Mucosa of gallbladder (tissue), 1 donor: Measurements from ENCODE around the gene MACROD2. TPM values are rescaled to one million over a fixed set of nuclear protein-coding genes. Genes with fewer than 3 reads are reported as not detected.
A peak's percentile ranks its signal among the peaks of the same experiment; 100 is the strongest.

Experiments used
- DNase-seq: peaks from one replicate; pipeline ENCODE4 v3.0.0-alpha.2; 2020; ENCODE audit warnings: low spot score
- total RNA-seq: library from RNA; stranded (reverse); gene quantifications from one replicate; pipeline ENCODE4 v1.2.1, GENCODE V29; 2021
- donor health status: DM: no; HTN: no; CAD: no.

MACROD2 gene
- total RNA-seq, 1 donor from 2014 or later: 7.5 TPM

DNA sequence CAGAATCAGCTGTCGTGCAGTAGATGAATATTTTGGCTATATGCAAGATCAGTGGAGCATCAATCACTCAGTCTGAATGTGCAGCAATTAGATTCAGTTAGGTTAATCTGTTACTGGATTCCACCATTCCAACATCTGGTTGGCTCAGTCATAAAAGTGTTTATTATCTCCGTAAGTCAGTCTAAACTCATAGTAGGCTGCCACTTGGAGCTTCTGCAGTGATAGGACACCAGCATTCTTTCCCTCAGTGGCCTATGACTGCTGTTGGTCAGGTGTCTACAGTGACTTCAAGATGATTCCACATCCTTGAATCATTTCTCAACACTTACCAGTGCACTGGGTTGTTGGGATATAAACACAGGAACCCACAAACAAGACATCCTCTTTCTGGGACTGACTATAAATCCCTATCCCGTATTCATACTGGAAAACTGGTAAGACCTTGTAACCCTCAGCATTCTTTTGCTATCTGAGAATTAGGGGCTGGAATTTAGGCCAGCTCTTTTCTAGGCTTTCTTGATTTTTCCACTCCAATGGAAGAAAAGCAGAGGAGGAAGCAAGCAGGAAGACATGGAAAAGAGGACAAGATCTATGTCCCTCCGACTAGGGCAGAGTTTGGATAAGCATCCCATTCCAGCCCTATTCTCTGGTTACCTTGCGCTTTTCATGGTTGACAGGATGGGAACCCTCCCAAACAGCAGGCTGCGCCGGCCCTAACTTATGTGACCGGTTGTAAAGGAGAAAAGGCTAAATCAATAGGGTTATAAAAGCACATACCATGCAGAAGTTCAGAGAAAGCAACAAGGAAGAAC is 1658.3 kb downstream of the MACROD2 start:
- DNase-seq: no peak

DNA sequence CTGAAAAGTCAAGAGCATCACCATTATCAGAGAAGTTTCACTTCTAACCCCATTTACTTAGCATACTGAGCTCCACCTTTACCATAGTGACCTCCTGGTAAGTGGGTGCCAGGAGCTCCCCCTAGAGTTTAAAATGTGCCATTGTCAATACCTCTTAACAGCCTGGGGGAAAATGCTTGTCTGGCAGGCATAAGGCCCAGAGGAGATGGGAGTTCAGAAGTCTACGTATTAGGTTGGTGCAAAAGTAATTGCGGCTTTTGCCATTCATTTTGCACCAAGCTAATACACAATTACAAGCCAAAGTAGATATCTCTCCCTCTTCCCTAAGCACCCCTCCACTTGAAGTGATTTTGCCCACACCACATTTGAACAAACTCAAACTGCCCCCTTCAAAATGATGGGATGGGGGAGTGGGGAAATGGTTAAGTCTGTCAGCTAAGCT is 1658.9 kb downstream of the MACROD2 start:
- DNase-seq: peak; percentile 39

DNA sequence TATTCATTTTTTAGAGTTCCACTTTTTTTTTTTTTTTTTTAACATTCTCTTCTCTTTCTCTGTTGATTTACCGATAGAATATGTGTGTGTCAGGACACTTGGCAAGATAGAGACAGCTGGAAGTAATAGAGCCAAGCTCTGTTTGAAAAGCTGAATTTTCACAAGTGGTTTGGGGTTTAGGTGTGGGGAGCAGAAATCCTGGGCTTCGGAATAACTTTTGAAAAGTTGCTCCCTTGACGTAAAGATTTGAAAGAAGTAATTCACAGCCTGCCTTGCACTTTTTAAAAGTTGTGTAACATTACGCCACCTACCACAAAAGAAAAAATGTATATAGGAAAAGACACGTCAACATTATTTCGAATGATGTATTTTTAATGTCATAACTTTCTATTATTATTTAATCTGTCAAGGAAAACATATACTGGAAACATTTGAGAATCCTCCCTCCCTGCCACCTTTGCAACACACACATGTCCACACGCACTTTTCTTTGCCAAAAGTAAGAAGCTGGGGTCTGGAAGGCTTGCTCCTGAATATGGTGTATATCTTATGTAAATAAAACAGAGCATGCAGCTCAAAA is 1660.1 kb downstream of the MACROD2 start:
- DNase-seq: no peak

DNA sequence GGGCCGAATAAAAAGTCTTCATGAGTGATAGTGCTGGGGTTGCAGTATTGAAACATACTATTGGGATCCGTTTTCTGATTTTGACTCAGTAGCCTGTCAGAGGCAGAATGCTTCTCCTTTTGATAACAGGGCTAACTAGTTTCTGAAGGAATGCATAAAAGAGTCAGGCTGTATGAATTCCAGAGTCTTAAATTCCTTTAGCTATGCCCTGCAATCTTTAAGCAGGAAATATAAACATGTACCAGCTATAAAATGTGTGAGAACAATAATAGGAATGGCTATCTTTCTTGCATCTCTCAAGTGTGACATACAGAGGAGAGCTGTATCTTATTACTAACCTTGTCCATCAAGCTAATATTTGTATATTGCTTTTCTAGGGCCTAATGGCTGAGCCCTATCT is 1660.8 kb downstream of the MACROD2 start:
- no peak for DNase-seq

DNA sequence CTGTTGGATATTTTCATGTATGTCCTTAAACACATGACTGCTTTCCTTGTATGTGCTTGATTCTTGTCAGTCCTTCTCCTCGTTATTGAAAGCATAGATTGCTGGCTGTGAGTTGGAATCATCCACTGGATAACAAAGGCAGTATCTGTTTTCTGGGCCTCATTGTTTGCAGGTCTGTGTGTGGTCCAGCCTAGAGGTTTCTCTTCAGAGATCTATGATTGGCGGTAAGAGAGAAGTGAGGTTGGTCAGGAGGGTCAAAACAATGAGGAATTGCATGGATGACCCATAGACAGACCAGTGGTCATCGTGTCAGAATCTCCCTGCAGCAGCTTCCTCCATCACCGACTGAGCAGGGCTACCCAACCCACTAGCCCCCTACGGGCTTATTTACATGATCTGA is 1663.0 kb downstream of the MACROD2 start:
- DNase-seq: no peak

DNA sequence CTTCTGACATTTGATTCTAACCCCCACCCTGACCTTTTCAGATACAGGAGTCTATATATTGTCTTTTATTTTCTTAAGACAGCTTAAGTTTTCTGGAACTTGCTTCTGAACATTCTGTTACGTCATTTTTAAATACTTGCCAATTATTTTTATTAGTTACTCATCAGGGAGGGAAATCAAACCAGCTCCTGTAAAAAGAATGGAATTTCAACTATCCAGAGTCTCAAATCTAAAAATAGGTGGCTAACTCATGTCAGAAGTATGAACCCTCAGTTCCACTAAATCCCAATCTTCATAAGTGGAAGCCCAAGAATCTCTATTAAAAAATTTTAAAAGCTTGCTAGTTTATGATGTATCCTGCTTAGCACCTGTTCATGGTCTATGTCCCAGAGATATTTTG is 1677.9 kb downstream of the MACROD2 start:
- DNase-seq: no peak

DNA sequence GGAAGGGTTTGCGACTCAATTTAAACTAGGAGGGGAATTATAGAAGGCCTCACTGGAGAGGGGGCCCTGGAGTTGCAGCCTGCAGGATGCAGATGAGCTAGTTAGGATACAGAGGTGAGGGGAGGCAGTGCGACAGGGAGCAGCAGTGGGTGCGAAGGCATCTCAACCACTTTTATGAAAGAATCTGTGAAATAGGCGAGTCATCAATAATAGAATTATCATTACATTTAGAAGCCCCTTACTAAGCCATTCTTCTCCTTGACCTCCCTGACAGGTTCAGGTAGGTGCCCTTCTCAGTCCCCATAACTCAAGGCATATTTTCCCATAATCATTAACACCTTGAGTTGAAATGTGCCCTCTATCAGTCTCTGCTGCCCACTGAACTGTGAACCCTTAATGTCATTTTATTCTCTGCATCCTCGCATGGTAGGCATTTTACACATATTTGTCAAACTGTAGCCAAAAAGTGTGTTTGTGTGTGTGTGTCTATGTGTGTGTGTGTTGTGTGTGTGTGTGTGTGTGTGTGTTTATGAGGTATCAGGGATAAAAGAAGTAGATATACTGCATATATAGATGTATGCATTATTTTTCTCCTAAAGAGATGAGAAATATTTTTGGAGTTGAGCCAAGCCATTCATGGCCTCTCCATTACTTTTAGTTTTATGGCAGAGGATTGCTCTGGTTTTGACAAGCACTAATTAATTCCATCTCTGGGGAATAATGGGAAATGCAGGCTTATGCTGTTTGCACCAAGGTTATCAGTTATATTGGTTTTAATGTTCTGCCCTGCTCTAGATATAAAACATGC is 1679.1 kb downstream of the MACROD2 start:
- no peak for DNase-seq

DNA sequence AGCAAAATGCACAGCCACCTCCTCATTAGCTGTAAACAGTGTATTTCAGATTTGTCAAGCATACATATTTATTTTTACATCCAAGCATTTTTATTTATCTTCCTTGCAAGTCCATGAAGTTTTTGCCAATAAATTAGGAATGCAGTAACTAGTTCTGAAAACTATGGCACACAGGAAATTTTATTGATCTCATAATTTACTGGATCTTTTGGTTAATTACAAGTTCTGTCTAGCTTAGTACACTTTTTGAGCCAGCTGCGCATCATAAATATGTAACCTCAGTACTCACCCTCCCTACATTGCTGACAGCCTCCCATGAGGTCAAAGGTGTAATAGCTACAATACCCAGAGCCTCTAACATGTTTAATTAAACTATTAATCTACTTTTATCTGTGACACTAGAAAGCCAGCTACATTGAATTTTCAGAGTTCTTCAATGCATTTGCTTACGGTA is 1679.8 kb downstream of the MACROD2 start:
- no peak for DNase-seq

DNA sequence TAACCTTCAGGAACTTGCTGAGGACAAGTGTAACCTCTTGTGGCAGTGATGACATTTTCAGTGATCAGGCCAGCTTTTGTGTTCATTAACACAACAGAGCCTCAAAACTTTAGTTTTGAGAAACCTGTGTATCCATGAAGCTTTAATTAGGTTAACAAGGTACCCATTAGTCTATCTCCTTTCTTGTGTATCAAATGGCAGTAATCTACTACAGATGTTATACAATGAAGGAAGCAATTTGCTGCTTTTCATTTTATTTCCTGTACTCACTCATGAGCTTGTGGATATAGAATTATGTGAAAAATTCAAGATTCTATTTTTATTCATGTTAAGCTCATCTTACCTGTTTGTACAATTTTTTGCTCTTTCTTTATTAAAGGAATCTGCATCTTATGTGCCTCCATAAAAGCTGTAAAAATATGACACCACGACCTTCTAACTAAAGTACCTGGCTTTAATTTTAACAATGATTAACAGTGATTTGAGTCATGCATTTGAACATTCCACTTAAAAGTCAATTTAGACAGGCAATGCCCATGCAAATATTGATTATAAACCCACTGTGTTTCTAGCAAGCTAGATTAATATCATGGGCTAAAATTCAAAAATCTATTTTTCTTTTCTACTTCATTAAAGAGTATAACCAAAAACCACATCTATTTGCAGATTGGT is 1680.6 kb downstream of the MACROD2 start:
- DNase-seq: no peak

DNA sequence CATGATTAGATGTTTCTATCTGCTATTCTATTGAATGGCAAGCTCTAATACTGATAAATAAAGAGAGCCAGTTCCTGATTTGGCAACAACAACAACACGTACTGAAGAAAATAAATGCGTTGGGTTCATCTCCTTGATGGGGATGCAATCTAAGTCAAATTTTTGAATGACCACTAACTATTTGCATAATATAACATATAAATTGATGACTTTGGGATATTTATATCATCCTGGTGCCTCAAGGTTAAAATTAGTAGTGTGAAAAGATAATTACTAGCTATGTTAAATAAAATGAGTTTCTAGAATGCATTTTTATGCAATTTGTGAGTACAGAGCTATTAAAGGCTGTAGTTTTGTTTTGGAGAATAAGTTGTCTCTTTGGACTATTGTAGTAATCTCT is 1681.5 kb downstream of the MACROD2 start:
- DNase-seq: no peak

DNA sequence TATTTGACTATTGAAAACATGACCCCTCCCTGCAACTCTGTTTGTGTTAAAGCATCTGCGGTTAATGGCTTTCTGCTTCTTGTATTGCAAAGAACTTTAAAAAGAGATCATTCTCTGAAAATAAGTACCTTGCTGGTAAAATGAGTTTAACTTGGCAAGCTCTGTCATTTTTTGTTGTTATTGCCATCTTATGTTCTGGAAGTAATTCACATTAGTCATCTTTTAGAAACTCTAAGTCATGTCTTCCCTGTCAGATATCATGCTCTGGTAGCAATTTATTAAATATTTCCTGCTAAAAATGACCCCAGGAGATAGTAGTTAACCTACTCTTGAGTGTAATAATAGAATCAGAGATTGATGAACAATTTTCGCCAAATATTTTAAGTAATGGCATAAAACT is 1687.4 kb downstream of the MACROD2 start:
- no peak for DNase-seq

DNA sequence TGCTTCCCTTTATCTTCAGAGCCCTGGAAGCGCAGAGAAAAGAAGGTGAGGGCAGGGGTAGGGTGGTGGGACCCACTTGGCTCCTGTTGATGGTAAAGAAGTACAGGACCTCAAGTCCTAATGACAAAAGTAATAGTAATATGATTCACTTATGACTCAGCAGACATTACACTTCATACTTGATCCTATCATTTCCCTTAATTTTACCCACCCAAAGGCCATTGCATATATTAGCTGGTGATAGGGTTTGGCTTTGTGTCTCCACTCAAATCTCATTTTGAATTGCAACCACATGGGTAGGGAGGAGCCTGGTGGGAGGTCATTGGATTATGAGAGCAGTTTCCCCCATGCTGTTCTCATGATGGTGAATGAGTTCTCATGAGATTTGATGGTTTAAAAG is 1697.3 kb downstream of the MACROD2 start:
- no peak for DNase-seq

DNA sequence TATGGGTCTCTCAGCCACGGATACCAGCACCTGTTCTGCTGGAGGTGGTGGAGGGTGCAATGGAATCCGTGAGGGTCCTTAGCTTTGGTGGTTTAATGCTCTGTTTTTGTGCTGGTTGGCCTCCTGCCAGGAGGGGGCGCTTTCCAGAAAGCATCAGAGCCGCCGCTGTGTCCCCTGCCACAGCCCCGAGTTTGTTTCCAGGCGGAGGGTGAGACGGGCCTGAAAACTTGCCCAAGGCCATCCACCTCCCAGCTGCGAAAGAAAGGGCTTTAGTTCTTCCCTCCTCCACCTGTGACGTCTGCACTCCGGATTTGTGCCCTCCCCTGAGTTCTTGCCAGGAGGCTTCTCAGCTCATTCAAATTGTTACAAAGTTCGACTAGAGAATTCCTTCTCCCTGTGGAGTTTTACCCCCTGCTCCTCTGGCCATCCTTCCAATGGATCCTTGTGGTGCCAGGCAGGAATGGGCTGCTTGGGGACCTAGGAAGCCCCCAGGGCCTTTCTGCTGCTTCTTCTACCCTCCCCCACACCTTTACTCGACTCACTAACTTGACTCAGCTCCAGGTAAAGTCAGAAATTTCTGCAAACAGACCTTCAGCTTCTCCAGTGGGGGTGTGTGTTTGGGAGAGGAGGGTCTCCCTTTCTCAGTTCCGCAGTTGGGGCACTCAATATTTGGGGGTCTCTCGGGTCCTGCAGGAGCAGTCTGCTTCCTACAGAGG is 1704.3 kb downstream of the MACROD2 start:
- no peak for DNase-seq

DNA sequence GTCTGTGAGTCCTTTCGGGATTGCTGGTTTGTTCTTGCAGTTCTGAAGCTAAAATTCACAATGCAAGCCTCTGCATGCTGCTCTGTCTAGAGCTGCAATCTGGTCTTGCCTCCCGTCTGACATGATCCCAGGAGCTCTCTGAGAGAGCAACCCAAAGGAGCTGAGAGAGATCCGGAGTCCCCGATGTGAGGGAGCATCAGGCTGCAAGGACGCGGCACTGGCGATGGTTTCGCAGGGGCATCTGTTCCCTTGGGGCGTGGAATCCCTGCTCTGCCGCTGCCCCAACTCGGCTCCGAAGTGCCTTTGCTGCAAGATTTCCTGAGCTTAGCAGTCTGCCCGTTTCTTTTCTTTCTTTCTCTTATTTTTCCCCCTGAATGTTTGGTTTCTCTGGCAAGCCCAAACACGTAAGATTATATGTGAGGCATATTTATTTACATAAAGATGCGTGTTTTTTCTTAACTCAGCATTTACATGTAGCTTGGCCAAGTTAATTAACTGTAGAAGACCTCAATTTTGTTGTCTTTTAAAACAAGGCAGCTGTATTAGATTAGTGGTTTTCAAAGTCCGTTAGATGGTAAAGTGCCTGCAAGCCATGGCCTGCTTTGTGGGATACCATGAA is 1704.9 kb downstream of the MACROD2 start:
- no peak for DNase-seq

DNA sequence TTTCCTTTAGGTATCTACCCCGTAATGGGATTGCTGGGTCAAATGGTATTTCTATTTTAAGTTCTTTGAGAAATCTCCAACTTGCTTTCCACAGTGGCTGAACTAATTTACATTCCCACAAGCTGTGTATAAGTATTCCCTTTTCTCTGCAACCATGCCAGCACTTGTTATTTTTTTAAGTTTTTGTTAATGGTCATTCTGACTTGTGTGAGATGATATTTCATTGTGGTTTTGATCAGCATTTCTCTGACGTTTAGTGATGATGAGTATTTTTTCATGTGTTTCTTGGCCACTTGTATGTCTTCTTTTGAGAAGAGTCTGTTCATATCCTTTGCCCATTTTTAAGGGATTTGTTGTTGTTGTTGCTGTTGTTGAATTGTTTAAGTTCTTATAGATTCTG is 1706.8 kb downstream of the MACROD2 start:
- DNase-seq: no peak

DNA sequence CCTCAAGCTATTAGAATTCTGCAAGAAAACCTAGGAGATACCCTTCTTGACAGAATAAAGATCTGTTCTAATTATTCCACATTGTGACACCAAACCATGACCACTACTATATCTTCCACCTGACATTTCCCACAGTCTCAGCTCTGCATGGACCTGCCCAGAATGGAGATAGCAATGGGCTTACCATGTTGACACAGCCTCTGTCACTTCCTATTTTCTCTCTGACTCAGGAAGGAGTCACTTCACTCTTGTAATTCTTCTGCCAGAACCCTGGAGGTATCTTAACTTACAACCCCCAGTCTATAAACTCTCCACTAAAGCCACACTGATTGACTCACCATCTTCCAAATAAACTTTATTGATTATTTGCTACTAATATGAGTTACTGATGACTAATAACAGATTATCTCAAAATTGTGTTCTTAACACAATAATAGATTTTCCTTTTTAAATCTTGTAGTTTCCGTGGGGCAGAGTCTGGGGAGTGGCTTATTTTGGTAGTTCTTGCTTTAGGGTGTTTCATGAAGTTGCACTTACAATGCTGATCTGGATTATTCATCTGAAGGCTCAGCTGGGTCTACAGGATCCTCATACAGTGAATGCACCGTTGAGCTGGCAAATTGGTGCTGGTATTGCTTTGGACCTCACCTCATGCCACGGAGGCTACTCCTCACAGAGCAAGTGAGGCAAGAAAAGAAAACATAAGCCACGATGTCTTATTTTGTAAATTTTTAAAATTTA is 1708.0 kb downstream of the MACROD2 start:
- no peak for DNase-seq

DNA sequence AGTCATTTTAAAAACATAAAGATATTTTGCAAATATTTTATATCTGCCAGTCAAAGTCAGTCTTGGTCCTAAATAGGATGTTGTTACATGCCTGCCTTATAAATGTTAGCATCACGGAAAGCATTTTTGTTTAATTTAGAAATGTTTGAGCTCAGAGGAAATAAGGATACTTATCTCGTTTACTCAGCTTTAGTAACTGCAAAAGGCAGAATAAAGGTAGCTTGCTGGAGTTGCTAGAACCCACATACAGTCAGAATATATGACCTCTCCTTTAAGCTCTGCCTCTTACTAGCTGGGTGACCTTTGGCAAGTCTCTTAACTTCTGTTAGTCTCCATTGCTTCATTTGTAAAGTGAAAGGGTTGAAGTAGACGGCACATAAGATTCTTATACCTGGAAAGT is 1710.7 kb downstream of the MACROD2 start:
- DNase-seq: no peak

DNA sequence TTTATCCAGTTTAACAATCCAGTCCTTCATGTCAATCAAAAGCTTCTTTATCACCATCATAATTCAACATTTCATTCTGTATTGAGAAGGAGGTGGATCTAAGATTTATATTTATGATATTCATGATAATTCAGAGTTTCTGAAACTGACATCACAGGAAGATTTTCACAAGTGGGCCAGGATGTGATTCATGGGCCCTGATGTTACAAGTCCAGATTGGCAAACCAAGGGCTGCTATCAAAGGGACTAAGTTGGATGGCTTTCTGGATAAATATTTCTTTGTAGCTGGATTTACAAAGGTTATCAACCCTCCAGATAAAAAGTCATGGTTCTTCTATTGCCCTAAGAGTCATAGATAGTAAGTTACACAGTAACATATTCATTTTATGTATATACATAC is 1711.4 kb downstream of the MACROD2 start:
- no peak for DNase-seq

DNA sequence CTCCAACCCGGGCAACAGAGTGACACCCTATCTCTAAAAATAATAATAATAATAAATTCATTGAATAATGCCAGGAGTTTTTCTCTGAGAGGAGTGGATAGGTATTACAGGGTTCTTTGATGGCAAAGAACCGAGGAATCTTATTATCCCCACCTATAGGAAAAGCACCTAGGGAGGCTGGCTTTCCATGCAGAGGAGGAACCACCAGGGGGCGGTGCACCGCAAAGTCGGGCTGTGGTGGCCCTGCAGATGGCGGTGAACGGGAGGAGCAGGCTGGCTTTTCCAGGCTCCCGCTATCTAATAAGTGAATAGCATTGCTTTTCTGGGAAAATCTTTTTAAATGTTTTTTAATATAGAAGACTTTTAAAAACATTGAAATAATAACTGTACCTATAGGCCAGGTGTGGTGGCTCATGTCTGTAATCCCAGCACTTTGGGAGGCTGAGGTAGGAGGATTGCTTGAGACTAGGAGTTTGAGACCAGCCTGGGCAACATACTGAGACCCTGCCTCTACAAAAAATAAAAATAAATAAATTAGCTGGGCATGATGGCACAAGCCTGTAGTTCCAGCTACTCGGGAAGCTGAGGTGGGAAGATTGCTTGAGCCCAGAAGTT is 1713.8 kb downstream of the MACROD2 start:
- DNase-seq: peak; percentile 26

DNA sequence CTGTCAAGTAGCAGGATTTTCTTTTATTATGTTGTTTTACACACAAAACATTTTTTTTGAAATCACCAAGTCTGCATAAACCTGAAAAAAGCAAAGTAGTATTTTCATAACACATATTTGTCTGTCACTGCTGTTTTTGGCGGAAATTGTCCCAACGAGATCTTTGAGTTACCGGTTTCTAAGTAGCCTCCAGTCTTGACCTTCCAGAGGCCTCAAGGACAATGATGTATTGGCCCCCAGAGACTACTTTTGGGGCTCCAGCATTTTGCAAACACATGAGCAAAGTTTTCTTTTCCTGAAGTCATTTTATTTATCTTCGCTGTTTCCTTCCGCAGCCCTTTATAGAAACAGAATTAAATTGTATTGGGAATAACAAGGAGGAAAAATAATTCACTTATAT is 1715.3 kb downstream of the MACROD2 start:
- DNase-seq: no peak
